Measurements from ENCODE around the gene ANKRD55.

DNA sequence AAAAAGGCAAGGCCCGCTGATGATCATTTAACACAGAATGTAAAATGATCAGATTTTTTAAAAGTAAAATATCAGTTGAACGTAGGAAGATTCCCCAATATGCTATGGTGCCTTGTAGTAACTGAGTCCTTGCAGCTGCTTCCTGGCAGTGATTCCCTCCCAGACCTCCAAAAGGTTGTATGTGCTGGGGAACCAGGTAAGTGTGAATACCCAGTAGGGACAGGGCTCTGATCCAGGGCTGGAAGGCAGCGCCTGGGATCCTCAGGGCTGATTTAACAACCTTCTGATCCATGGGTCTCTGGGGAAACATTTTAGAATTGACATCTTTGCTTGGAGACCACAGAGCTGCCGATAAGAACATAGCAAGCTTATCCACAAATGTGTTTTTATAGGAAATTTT, 161.7 kb downstream of the ANKRD55 start:
- no peak for TF ChIP-seq SIN3A (IDR thresholded peaks at IDR 0.05; ENCODE audit: borderline replicate concordance, insufficient read depth, low read length)
- TF ChIP-seq, protein P1, sequence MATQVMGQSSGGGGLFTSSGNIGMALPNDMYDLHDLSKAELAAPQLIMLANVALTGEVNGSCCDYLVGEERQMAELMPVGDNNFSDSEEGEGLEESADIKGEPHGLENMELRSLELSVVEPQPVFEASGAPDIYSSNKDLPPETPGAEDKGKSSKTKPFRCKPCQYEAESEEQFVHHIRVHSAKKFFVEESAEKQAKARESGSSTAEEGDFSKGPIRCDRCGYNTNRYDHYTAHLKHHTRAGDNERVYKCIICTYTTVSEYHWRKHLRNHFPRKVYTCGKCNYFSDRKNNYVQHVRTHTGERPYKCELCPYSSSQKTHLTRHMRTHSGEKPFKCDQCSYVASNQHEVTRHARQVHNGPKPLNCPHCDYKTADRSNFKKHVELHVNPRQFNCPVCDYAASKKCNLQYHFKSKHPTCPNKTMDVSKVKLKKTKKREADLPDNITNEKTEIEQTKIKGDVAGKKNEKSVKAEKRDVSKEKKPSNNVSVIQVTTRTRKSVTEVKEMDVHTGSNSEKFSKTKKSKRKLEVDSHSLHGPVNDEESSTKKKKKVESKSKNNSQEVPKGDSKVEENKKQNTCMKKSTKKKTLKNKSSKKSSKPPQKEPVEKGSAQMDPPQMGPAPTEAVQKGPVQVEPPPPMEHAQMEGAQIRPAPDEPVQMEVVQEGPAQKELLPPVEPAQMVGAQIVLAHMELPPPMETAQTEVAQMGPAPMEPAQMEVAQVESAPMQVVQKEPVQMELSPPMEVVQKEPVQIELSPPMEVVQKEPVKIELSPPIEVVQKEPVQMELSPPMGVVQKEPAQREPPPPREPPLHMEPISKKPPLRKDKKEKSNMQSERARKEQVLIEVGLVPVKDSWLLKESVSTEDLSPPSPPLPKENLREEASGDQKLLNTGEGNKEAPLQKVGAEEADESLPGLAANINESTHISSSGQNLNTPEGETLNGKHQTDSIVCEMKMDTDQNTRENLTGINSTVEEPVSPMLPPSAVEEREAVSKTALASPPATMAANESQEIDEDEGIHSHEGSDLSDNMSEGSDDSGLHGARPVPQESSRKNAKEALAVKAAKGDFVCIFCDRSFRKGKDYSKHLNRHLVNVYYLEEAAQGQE (IDR thresholded peaks at IDR 0.05; ENCODE audit: insufficient read depth in 1 of 2, low read depth in 2 of 2, low read length in 2 of 2), result no peak
